BJ (cell line): ENCODE results near the gene NOP58. TPM values are rescaled to one million over a fixed set of nuclear protein-coding genes. Genes with fewer than 3 reads are reported as not detected.
"Not testable (repeated sequence)": the region's sequence is repeated elsewhere in the genome, so short reads cannot be mapped to it uniquely, and the experiment has no call there.

Experiments
- CTCF ChIA-PET: fragments of 350-600 bp; formaldehyde crosslinking; extraction: SDS; loops from one replicate; lab custom pipeline; 2021; ENCODE audit warnings: antibody characterized with exemption, inconsistent platforms; lab: Yijun Ruan, JAX
- POLR2A ChIA-PET: fragments of 300-600 bp; sonication (Branson Sonifier 250); formaldehyde crosslinking; extraction: SDS; loops from one replicate; lab custom pipeline; 2021; ENCODE audit warnings: antibody characterized with exemption; lab: Charles Lee
- DNase-seq: peaks from one replicate; pipeline ENCODE4 v3.0.0-alpha.2; 2011; ENCODE audit warnings: low read depth
- H3K27me3 ChIP-seq: 2 replicates; pipeline ENCODE4 v1.6.0; 2011; ENCODE audit warnings: low read length; ENCODE audit not compliant: control insufficient read depth, insufficient read depth
- H3K36me3 ChIP-seq: 2 replicates; pipeline ENCODE4 v1.5.1; 2011; ENCODE audit warnings: low read length; ENCODE audit not compliant: control insufficient read depth, insufficient read depth
- H3K4me3 ChIP-seq: 2 replicates; pipeline ENCODE4 v1.5.1; 2011; ENCODE audit warnings: low read depth, mild to moderate bottlenecking, control low read depth, low read length
- CTCF ChIP-seq: IDR thresholded peaks from 2 replicates; pipeline ENCODE4 v1.5.1; 2011; ENCODE audit warnings: low read depth, mild to moderate bottlenecking, control low read depth, inconsistent platforms, low read length, moderate library complexity; ENCODE audit not compliant: insufficient read depth
- polyA plus RNA-seq: library from polyadenylated mRNA; depleted of rRNA; stranded (reverse); fragments of >200 nt; gene quantifications from 2 replicates; pipeline ENCODE4 v1.2.3, GENCODE V29; 2011

NOP58 gene
- polyA plus RNA-seq, 1 experiment: 22.3 TPM

- DNase-seq: no peak
- ChIA-PET POLR2A (no interaction called here), CTCF (interaction anchor here (0.9 to 1.3 kb wide), 2 partner anchors 9 to 17 kb away, joined by 3 to 5 read pairs; no protein-coding TSS in a partner anchor)
- Histone ChIP-seq H3K4me3 (no peak overlapping the region), H3K36me3 (no peaks in the 10 kb centered on the region), H3K27me3 (no peaks in the 10 kb centered on the region)
- no peak for TF ChIP-seq CTCF
Measured at GRCh38 chr2:202270487-202270886, 4.9 kb downstream of the NOP58 start.

GRCh38 chr2:202276078-202276720 is 10.6 kb downstream of the NOP58 start:
- DNase-seq, POLR2A ChIA-PET, H3K4me3 ChIP-seq, H3K27me3 ChIP-seq, H3K36me3 ChIP-seq: not testable (repeated sequence)
- CTCF ChIA-PET: interaction anchor here (0.9 kb wide), 1 partner anchor 12 kb away, joined by 3 read pairs; no protein-coding TSS in a partner anchor

- POLR2A ChIA-PET: no interaction called here
- H3K36me3 ChIP-seq: peaks cover 10% of the 10 kb centered on the region
- CTCF ChIA-PET: interaction anchor here (1.0 to 2.2 kb wide), 6 partner anchors 10 to 267 kb away, joined by 3 to 15 read pairs (median 4); no protein-coding TSS in a partner anchor
Measured at GRCh38 chr2:202278036-202278760, 12.6 kb downstream of the NOP58 start.

GRCh38 chr2:202278944-202279343 is 13.4 kb downstream of the NOP58 start:
- Histone ChIP-seq H3K4me3 (no peak overlapping the region), H3K27me3 (no peaks in the 10 kb centered on the region), H3K36me3 (peaks cover 10% of the 10 kb centered on the region)
- TF ChIP-seq CTCF: peak; percentile 60
- POLR2A ChIA-PET: no interaction called here
- CTCF ChIA-PET: interaction anchor here (0.6 to 2.2 kb wide), 8 partner anchors 9 to 266 kb away, joined by 3 to 15 read pairs (median 4); no protein-coding TSS in a partner anchor
- DNase-seq: peak; percentile 24

More at GRCh38 chr2:202278036-202278760, 12.6 kb downstream of the NOP58 start:
- DNase-seq: peak; percentile 19
- TF ChIP-seq CTCF: no peak
- Histone ChIP-seq H3K27me3 (no peaks in the 10 kb centered on the region), H3K4me3 (no peak overlapping the region)

GRCh38 chr2:202286595-202286994 is 21.0 kb downstream of the NOP58 start:
- Histone ChIP-seq H3K36me3 (peaks cover 19% of the 10 kb centered on the region), H3K27me3 (no peaks in the 10 kb centered on the region), H3K4me3 (no peak overlapping the region)
- no peak for DNase-seq
- CTCF ChIA-PET: interaction anchor here (0.6 to 2.9 kb wide), 2 partner anchors 8 to 140 kb away, joined by 3 to 15 read pairs; no protein-coding TSS in a partner anchor
- POLR2A ChIA-PET: no interaction called here
- no peak for TF ChIP-seq CTCF
